Activated T-cell treated with anti-CD3 and anti-CD28 coated beads for 4 hours (primary cell): ENCODE results near the gene UROS.
A peak's percentile ranks its signal among the peaks of the same experiment; 100 is the strongest.

Experiments used
- DNase-seq: peaks from one replicate; pipeline ENCODE4 v3.0.0-alpha.2; 2020

UROS gene

GRCh38 chr10:125822878-125823662, at the start of gene UROS, which contains the start of gene BCCIP:
UROS (minus strand) TSS chr10:125823258; CDS start chr10:125816499, 6,759 bp downstream.
BCCIP (plus strand) TSS chr10:125823546; CDS start chr10:125823558, 12 bp downstream.
- peak; percentile 87 for DNase-seq

DNA sequence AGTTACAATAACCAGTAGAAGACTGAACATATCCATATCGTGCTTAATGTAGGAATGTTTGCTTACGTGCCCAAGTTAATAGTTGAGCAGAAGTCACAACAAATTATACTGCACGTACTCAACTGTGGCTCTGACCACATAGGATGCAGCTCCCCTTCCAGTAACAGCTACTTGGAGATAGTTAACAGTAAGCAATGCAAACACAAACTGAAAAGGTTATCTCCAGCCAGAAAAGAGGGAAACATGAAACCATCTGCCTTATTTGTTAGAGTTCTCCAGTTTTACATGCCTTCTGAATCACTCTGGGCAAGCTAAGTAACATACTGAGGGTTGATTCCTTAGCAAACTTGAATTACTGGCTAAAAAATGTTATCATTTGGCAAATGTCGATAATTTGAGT, 48.3 kb upstream of the UROS start:
- no peak for DNase-seq

GRCh38 chr10:125868372-125868975, 45.4 kb upstream of the UROS start:
- peak; percentile 4 for DNase-seq

DNA sequence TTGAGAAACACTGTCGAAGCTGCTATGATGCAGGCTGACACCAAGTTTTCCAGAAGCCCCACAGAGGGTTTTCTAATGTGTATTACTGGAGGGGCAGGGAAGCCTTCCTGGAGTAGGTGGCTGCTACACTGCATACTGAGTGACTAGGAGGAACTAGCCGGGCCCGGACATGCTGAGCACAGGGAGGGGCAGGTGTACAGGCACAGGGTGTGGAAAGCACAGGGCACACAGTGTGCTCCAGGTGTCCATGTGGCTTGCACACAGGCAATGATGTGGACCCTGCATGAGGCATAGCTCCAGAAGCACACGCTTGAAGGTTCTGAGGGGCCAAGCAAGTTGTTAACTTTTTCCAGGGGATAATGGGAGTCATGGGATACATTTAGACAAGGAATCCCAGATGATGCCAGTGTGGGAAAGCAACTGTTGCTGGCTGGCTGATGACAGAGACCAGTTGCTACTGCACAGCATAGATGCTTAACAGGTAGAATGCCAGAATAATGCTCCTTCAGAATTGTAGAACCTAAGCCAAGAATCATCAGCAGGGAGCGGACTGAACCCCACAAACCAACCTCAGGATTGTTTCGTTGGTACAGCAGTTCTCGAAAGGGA, 43.5 kb upstream of the UROS start:
- no peak for DNase-seq

DNA sequence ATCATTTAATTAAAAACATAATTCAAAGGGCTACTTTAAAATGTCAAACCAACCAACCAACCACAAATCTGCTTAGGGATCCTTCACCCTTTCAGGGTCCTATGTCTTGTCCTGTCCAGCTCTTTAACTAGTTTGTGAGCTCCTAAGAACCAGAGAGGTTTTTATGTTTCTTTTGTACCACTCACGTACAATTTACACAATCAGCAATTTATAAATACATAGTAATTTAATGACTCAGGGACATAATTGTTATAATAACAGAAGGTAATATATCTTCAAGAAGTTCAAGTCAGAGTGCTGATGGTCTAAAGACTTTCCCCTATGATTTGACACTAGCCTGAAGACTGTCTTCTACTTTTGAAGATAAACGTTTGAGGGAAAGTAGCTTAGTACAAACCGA, 42.1 kb upstream of the UROS start:
- no peak for DNase-seq

GRCh38 chr10:125859128-125859817, 36.2 kb upstream of the UROS start:
- no peak for DNase-seq

GRCh38 chr10:125857185-125857760, 34.2 kb upstream of the UROS start:
- no peak for DNase-seq

DNA sequence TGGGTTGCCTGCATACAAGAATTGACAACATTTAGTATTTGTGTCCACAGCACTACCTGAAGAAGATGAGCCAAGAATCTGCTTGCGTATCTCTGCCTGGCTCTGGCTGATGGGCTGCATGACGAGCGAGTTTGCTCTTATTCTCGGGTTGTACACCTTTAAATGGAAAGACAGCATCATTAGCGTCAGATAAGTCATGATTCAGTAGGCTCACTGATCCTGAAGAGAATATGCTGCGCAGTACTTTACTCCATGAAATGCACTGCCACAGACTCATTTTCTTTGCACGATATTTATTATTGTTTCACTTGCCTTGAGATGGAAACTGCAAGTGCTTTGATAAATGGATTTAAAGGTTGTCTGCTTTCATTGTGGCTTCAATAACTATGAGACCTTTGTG, 29.4 kb upstream of the UROS start:
- DNase-seq, result no peak

DNA sequence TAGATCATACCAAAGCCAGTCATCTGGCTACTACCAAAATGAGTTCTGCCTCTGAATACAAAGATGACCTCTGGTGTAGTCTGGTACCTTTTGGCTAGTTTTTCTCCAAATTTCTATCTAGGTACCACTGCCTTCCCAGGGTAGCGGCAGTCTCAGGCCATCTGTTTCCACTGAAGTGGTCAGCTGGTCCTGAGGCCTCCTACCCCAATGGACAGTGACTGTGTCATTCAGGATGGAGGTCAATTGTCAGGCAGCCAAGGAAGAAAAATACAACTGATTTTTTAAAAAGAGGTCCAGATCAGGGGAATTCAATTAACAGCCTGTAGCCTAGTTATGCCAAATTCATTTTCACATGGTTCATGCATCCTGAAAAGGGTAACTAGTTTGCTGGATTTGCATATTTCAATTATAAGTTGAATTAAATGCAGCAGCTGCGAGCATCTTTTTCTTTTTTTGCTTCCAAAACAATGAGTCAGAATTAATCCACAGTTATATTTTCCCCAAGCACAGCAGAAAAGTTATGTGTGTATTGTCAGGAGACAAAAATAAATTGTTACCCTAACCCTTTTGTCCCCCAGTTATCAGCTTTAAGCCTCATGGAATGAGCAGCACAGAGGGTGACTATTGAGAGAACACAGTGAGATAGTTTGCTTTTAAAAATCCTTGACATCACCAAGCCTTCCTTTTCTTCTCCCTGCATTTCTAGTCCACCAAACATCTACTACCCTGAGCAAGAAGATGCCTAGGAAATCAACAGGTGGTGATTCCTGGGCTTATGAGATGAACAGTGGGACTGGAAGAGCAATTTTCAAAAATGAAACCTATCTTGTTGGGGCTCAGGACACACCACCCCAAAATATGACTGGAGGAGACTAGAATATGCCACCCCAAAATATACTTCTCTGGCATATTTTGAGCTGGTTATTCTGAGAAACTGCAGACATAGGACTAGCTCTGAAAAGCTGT, 28.0 kb upstream of the UROS start:
- DNase-seq, result no peak

GRCh38 chr10:125849448-125849847, 26.4 kb upstream of the UROS start:
- no peak for DNase-seq

DNA sequence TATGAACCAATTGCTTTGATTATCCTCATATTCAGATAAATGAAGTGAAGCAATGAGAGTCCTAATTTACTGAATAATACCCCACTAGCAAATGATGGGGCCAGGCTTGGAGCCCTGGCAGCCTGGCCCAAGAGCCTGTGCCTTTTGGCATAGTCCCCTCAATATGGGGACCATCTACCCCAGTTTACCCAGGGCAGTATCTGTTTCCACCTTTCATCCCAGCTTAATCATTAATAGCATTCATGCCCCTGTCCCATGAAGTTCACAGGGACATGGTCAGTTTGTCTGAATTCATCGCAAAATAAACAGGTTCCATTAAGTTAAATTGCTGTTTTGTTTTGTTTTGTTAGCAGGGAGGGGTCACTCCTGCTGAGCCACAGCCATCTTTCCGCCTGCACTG, 25.8 kb upstream of the UROS start:
- DNase-seq, result no peak

DNA sequence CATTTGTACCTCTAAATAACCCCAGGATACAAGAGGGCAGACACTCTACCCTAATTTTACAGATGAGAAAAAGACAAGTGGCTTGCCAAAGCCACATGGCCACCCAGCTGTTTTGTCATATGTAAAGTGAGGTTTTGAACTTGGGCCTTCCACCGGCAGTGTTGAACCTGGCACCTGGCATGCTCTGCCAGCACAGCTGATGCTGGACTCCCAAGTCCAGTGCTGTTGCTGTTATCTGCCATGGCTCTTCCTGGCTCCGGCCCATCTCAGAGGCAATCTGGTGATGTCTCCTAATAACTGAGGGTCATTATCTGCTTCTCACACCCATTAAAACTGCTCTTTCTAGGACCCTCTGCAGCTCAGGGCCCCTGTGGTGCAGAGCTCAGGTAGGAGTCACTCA, 25.3 kb upstream of the UROS start:
- DNase-seq, result no peak

DNA sequence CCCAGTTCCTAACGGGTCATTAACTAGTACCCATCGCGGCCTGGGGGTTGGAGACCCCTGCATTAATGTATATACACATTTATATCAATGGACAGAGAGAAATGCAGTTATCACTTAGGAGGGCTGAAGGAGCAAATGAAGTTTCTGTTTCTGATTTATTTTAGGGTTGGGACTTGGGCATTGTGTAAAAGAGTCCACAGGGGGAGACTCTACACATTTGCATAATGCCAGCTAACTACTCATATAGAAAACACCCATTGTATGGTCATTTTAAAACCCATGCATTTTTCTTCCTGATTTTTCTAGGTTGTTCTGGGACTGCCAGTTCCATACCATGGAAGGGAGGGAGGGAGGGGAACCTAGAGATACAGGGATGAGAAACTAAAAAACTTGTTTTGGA, 23.8 kb upstream of the UROS start:
- no peak for DNase-seq

DNA sequence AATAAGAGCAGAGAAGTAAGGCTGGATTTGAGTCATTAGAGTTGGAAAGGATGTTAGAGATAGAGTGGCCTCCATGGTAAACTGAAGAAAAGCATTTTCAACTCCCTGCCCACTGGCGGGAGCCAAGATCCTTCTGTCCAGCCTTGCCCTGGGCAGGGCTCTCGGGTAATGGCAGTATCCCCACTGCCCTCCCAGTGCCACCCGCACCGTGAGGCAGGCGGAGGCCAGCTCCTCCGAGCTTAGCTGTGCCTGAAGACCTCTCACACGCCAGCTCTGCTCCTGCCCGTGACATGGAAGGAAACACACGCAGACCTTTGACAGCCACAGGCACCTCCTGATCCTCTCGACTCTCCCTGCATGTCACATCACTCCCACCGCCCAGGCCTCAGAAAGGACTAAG, 22.6 kb upstream of the UROS start:
- DNase-seq, result no peak

DNA sequence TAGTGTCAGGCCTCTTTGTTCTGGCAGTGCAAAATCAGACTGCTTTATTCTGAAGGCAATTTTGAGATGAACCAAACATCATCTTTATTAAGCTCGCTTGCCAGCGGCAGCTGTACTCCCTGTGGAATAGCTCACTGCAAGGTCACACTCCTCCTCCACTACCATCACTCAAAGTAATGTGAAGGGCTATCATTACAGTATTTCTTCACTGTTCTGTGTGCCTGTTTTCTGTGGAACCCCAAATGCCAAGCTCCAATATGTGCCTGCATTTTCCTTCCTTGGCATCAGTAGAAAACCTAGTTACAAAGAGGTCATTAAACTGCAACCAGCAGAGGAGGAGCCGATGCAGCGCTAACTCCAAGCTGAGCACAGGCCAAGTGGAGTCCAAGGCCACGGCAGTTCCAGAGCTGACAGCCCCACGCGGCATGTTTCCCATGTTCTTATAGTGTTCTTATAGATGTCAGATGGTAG, 21.7 kb upstream of the UROS start:
- no peak for DNase-seq

- DNase-seq, result no peak
Measured at GRCh38 chr10:125843603-125844329, 20.7 kb upstream of the UROS start.

DNA sequence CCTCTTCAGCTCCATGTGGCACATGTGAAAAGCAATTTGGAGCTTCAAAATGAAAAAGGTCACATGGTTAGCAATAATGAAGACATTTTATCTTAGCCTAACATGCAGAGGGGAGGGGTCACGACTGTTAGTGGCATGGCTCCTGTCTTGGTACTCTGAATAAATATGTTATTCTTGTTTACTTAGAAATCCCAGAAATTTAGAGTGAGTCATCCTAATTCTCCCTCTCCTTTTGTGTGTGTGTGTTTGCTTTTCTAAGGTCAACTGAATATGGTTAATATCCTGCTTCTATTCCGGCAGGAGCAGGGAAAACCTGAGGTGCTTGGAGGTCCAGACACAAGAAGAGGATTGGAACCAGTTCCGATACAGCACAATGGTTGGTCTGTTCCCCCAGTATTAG, 17.9 kb upstream of the UROS start:
- DNase-seq, result no peak

DNA sequence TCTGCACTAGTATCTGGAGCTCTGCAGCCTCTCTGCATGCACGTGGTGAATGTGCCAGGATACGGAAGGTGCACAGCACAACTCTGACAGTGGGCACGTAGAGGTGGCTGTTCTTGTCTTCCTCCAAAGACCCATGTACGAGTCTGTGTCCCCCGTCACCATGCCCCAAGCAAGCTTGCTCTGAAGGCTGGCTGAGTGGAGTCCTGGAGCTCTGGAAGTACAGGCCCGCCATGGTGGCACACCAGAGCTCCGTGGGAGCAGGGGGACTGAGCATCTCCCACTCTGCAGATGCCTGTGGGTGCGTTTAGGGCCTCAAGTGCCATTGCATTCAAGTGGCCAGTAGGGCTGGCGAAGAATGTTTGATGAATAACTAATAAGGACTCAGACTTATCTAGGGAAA, 17.3 kb upstream of the UROS start:
- DNase-seq, result no peak

DNA sequence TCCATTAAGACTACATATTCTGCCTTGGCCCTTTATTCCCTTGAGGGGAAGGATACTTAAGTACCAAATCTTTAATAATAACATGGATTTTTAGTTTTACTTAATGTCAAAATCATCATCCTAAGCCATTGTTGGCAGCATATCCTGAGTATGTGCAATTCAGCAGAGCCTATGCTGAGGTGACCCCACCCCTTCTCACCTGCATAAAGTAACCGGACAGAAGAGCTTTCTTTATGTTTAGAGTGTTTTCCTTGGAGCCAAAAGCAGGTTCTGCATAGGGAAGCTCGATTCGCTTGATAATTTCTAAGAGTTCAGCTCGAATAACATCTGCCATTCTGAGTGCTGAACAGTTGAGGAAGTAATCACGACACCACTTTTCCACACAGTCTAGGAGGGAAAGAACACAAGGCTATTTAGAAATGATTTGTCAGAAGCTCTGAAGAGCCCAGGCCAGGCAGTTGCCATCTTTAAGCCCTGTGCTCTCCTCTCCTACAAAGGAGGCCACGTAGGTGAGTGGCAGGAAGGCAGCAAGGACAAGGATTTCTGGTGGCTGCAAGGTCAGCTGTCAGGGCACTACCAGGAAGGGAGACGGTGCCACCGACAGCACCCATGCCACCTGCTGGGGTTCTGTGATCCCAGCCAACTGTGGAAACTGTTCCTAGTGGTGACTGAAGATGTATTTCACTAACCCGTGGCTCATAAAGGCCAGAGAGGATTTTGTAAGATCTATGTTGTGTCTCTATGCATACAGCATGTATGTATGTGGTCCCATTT, 15.9 kb upstream of the UROS start:
- no peak for DNase-seq

- DNase-seq, result no peak
Measured at GRCh38 chr10:125836746-125837145, 13.7 kb upstream of the UROS start.
